HG02885 (cell line): ENCODE measurements around the gene MAP2K5.

ENCODE experiments used
- ATAC-seq: cut with Tn5 transposase; IDR thresholded peaks from one replicate; pipeline ENCODE4 v1.9.1; 2021; ENCODE audit warnings: mild to moderate bottlenecking; ENCODE audit not compliant: unreplicated experiment, poor library complexity

Gene MAP2K5

DNA sequence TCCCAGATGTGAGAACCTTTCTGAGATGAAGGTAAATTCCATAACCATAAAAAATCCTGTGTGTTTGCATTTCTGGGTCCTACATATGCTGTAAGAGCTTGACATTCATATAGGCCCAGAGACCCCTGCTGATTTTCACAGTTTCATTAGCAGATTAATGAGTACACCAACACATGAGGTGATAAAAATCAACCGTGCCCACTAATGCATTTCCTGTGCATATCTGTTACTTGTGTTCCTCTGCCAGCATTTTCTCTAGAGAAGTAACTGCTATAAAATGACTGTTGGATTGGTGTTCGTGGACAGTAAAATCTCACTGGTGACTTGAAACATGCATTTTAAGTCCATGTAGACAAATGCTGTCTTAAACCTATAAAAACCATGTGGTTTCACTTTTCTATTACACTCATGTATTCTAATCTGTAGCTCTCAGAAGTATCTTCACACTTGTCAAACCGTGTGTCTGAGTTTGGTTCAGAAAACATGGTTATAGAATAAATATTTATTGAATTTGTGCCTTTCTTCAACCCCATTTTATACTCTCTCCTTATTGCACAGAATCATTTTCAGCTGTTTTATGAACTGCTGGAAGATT, 14.6 kb downstream of the MAP2K5 start:
- no peak for ATAC-seq

DNA sequence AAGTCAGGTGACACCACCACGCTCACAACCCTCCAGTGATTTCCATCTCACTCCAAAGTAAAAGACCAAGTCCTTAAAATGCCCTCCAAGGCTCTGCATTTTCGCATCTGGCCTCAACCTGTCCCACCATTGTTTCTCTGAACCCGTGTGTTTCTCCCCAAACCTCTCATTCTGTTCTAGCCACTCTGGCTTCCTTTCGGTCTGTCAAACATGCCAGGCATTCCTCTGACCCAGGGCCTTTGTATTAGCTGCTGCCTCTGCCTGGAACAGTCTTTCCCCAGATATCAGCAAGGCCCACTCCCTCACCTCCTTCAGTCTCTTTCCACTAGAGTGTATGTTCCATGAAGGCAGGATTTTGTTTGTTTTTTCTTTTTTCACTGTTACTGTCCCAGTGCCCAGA, 16.0 kb downstream of the MAP2K5 start:
- ATAC-seq = no peak

DNA sequence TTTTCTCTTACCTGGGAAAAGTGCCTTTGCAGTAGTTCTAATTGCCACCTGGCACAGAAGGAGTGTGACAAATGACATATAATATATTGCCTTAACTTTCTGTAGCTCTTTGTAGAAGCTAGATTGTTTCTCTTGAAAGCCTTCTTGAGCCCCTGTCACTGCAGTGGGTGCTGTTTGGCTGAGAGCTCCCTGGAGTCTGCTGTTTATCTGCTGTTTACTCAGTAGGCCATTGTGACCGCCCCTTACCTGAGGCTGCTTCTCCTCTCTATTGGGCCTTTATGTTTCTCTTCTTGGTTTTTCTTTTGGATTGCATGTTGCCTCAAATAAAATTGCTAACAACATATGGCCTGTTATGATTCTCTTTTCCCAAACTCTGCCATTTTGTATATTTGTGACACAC, 16.7 kb downstream of the MAP2K5 start:
- ATAC-seq = no peak

DNA sequence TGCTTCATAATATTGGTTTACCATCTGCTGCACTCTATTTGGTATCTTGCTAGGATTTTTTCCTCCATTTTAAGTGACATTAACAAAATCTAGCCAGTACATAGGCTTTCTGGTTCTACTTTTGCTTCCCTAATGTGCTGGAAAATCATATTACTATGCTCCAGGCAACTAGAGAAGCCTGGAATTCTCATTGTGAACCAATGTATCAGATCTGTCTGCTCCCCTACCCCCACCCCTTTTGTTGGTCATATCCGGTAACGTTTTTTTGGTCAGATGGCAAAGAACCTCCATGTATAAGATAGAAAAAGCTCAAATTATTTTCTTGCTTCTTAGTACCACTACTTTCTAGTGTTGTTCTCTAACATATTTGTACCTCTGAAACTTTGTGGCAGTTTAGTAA, 17.1 kb downstream of the MAP2K5 start:
- no peak for ATAC-seq

DNA sequence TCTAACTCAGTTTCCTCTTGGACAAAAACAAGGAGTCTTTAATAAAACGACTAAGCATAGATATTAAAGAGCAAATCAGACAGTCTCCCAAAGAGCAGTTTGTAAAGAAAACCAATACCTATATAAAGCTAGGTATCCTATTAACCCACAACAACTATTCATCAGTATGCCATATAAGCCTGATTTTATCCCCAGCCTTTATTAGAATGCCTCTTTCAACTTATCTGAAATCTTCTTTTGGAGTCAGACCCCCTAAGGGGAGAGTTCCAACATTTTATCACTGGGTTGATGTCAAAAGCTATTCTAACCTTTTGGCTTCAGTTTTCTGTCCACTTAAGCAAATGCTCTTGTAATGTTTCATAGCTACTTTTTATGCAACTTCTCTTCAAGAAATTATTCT, 17.8 kb downstream of the MAP2K5 start:
- no peak for ATAC-seq

DNA sequence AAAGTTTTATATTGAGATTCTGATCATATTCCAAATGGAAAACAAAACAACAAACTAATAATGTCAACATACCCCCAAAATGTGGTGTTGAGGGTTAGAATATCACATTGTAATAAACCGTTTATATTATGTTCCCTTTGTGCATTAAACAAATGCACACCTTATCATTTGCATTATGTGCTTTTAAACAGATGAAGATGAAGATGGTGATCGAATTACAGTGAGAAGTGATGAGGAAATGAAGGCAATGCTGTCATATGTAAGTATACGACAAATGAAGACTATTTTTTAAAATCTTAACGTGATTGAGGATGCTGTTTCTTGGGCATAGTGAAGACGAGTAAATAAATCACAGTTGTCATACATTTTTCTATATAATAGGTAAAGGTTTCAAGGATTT, 20.6 kb downstream of the MAP2K5 start:
- ATAC-seq = no peak

DNA sequence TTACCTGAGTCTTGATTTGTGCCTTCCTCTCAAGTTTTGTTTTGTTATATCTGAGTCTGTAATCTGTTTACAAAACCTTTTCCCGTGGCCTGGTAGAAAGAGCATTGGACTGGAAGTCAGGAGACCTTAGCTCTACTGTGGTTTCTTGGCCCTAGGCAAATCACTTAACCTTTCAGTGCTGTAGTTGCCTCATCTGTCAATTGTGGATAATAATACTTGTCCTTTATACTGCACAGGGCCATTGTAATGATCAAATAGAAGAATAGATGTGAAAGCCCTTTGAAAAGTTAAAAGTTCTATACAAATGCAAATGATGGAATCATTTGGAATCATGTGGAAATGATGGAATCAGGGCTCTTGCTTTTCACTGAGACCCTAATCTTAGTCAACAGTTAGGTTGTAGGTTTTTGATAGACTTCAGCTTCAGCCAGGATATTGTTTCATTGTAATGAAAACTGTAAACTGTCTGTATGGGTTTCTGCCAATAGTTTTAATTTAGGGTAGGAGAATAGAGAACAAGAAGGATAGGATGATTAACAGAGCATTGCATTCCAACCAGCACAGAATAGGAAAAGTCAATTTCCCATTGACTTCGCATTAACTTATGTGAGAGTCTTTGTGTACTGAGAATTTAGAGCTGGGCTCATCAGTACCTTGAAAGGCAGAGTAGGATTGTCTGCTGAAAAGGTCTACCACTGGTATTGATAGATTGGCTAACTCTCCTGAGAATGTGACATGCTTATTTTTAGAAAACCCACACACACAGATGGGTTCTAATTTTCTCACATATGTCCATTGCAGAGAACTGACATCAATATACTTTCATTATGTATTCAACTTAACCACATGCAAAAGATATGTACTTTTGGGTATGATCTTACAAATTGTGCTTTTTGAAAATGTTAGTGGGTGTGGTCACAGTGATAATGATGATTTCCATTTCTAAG, 21.8 kb downstream of the MAP2K5 start:
- ATAC-seq = peak; percentile 88

DNA sequence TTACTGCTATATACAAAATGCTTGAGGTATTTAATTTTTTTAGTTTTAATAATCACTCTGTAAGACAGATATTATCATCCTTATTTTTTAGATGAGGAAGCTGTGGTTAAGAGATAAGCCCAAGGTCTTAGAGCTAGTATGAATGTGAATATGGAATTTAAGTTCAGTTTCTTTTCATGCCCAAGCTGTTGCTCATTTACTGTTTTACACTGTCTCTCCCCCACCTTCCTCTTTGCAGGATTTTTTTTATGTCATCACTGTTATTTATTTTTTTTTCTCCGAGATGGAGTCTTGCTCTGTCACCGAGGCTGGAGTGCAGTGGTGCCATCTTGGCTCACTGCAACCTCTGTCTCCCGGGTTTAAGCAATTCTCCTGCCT, 22.5 kb downstream of the MAP2K5 start:
- ATAC-seq = peak; percentile 41

DNA sequence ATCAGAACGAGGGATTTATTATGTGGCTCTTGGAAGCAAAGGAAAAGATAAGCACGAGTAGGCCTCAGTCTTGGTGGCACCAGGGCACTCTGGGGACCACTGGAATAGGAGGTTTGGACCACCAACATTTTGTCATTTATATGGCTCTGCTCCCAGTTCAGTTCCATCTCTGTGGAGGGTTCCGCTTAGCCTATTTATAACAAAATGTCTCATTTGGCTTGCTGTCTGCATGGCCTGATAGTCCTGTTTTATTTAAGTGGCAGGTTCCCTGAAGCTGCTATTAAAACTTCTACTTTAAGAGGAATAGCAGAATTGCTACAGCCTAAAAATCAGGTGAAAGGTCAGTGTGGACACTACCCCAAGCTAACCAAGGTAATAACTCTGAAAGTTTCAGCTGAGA, 27.2 kb downstream of the MAP2K5 start:
- no peak for ATAC-seq

DNA sequence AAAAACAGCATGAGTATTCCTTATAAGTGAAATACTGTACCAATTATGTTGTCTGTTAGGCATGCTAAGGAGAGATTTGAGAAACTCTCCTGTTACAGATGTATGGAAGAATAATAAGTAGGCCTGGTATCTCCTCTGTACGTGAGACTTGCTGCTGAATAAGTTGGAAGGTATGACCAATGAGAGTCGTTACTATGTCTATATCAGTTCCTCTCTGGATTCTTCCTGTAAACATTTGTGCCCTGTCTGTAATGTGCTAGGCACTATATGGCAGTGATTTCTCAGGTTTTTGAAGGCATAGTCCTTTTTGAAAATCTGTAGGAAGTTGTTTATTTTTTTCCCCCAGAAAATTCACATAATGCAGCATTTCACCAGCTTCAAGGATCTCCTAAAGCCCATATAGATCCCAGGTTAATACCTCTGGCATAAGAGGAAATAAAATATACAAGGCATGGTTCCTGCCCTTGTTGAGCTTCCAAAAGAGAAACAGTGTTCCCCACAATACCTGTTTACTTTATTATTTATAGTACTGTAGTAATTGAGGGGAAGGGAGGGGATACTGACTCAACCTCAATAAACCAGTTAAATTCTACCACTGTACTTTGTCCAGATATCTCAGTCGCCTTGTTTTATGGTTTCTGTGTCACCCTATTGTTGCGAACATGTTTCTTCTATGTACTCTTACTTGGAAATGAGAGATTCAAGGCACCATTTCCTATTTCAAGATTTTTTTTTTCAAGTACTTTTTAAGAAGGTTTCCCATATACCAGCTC, 28.6 kb downstream of the MAP2K5 start:
- ATAC-seq = no peak

DNA sequence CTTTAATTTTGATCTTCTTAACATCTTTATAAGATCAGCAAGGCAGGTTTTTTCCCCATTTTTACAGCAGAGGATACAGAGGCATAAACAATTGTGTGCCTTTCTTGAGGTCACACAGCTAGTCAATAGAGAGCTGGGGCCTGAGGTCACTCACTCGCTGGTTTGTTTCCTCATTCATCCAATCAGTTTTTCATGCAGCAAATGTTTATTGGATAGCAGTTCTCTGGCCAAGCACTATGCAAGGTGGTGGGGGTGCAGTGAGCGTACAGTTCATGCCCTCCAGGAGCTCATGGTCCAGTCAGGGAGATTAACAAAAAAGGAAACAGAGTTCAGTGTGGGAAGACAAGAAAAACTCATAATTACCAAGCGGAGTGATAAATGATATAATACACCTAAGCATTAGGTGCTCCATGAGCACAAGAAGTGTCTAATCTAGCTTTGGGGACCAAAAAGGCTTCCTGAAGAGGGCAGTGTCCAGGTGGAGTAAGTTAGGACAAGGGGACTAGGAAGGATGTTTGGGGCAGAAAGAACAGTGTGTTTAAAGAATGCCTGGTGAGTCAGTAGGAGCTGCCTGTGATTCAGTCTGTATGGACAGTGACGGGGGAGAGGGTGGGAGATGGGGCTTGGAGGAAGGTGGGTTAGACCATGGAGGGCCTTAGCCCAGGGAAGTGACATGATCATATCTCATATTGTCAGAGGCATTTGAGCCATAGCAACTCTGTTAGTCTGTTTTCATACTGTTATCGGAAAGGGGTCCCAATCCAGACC, 29.3 kb downstream of the MAP2K5 start:
- ATAC-seq = no peak

DNA sequence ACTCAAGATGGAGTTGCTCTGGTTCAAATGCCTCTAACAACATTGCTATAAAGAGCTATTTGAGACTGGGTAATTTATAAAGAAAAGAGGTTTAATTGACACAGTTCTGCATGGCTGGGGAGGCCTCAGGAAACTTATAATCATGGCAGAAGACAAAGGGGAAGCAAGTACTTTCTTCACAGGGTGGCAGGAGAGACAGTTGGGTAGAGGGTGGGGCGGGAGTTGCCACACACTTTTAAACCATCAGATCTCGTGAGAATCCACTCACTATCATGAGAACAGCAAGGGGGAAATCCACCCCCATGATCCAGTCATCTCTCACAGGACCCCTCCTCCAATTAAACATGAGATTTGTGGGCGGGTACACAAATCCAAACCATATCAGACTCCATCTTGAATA, 30.7 kb downstream of the MAP2K5 start:
- ATAC-seq = no peak

DNA sequence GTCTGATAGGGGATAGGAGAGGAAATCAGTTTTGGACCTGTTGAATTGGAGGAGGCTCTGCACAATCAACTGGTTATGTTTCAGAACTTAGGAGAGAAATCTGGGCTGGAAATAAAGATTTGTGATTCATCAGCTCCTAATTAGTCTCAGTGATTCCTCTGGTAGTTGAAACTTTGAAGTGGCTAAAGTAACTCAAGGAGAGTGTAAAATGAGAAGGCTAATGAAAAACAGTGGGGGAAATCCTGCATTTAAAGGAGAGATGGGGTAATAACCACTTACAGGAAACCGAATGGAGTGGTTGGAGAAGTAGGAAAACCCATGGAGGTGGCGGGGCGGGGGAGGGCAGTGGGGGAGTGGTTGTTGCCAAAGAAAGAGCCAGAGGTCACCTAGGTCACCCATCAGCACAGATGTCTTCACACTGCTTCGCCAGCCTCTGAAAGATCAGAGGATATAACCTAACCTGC, 32.6 kb downstream of the MAP2K5 start:
- ATAC-seq = no peak

DNA sequence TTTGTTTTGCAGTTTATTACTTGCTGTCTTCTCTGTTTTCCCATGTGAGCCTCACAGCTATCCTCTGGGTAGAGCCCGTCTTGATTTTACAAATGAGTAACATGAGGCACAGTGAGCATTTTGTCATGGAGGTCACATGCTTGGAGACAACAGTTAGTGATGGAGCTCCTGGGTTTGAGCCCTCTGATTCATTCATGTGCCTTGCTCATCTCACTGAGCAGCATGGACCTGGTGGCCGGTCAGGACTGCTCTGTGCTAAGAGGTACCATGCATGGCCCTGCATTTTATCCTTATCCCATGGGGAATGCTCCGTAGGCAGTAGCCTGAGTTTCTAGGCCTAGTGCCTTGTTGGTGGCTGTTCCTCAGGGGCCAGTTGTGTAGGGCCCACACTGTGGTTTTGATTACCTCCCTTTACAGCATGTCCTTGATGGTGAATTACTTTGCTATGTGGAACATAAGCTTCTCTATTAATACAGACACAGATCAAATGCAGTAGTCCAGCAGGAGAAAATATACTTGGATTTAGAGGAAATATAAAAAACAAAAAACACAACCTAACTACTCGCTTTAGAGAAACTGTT, 35.6 kb downstream of the MAP2K5 start:
- ATAC-seq = no peak

DNA sequence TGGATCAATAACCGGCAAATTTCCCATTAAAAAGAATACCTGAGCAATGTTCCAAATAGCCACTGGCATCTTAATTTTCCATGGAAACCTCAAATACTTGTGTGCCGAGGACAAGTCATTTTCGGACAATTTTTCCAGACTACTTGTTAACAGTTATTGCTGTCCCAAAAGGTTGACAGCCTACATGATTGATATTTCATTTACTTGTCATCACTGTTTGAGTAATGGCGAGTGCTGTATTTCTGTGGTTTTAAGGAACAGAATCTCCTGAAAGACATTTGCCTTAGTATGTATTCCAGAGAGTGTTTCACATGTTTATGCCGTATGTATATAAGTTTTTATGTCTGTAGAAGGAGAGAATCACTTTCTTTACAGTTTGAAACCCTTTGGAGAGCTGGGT, 36.7 kb downstream of the MAP2K5 start:
- ATAC-seq = no peak

DNA sequence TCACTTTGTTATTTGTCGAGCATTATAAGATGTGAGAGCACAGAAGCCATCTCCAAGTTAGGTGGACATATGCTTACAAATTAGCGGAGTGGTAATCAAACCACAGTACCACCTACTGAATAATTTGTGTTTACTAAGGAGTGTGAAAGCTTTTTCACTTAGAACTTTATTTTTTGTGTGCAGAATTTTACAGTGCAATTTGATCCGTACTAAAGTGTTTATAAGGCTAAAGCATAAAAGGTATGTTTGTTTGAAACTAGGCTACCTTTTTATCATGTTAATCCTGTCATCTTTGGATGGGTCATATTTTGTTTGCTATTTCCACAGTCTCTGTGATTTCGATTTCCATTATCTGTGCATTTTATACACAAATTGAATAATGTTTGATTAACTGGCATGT, 37.5 kb downstream of the MAP2K5 start:
- ATAC-seq = no peak

DNA sequence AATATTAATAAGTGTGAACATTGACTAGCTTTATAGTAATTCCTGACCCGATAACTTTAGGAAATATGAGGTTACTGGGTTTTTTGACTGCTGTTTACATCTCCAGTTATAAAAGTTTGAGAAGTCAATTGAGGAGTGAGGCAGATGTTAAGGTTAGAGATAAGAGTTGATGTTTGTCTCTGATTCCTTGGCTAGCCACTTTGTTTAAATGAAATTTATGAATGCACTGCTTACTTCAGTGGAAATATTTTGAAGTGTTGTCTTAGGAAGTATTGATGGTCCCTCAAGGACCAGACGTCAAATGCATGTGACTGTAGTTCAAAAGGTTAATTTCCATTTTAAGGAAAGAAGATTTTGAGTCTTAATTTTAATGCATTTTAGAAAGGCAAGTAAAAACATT, 41.7 kb downstream of the MAP2K5 start:
- ATAC-seq = no peak

DNA sequence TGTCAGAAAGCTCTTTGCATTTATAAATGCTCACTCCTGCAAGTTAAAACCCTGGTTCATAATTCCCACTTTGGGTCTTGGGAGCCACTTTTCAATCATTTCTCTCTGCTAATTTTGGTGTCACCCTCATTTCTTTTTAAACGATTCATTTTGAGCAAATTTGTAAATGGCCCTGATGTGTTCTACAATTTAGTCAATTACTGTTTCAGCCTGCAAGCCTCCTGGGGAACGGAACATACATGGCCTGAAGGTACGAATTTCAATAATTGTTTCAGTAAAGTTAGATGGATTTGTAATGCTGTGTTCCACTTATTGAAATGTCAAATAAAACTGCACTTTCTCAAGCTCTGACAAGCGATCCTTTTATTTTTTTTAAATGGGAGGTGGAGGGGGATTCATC, 43.2 kb downstream of the MAP2K5 start:
- no peak for ATAC-seq

DNA sequence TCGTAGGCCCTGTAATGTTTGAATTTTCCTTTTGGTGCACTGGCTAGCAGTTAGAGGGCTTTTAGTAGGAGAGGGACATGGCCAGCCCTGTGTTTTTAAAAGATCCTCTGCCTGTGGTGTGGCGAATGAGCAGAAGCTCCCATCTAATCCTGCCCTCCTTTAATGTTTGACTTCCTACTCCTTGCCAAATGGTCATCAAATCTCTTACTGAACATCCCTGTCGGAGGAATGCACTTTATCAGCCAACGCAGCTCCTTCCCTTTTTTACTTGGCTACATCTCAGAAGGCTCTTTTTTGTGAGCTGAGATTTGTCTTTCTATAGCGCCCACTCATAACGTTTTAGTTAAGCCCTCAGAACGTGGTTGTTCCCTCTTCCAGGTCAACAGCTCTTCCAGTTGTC, 44.8 kb downstream of the MAP2K5 start:
- ATAC-seq = no peak

DNA sequence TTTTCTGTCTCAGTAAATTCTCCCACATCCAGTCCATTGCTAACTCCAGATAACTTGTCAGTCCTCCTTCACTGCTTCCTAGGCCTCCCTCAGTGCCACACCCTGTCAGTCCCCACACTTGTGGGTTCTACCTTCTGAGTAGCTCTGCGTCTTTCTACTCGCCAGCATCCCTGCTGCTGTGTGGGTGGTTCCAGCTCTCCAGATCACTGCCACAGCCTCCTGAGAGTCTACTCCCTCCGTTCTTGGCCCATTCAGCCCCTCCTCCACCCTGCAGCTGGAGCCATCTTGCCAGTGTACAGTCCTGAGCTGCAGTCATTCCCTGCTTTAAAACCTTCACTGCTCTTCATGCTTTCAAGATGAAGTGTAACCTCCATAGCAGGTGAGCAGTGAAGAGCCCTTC, 45.3 kb downstream of the MAP2K5 start:
- ATAC-seq = no peak
